HG02588 (cell line): Measurements from ENCODE around the gene TMEM41A.

ENCODE experiments used
- ATAC-seq: cut with Tn5 transposase; IDR thresholded peaks from one replicate; pipeline ENCODE4 v1.9.1; 2021; ENCODE audit warnings: mild to moderate bottlenecking, moderate library complexity; ENCODE audit not compliant: unreplicated experiment

The TMEM41A gene

DNA sequence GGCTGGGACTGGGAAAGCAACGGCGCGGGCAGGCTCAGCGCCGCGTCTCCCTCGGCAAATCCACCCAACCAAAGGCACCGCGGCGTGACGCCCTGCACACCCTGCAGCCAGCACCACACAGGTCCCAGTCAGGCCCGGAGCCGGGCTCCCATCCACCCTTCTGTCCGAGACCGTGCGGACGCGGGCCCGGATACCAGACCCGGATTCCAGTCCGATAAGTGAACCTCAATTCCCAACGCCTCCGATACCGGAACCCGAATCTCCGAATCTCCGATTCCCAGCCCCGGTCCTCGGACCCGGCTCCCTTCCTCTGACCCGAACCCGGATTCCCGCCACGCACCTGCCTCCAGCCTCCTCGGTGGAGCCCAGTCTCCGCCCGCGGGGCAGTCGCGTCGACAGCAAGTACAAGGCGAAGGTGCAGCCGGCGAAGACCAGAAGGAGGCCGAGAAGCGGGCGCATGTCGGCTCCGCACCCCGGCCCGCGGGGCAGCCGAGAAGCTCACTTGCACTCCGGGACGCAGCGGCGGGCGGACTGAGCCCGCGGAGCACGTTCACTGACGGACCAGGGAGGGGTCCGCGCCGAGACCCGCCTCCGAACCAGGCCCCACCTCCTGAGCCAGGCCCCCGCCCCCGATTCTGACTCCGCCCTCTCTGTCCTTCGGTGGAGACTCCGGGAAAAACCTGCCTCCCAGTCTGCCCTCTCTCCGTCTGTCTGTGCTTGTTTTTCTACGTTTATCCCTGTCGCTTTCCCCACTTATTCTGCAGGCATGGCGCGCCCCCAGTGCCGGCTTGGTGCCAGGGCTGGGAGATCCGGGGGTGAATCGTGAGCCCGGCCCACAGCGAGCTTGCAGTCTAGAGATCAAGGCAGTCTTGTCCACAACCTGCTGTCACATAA, at the start of gene TMEM41A:
Gene TMEM41A, minus strand, starts transcription at position 533 of the 894 bp plus-strand sequence. Its CDS starts 74 bp downstream, at position 459.
- peak; percentile 93 for ATAC-seq

DNA sequence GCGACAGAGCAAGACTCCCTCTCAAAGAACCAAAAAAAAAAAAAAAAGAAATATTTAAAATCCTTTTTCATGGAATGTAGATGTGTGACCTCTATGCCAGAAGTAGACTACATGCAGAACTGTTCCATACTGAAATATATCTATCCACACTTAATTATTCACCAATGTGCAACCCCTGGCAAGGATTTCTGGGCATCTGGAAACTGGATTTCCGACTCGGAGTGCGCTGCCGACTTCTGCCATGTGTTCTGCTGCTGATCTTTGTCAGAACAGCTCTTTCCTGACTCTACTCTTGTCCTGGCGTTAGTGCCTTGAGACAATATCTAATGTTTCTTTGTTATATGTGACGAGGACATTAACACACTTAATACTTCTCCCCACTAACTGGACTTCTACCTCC, 41.9 kb upstream of the TMEM41A start:
- no peak for ATAC-seq

DNA sequence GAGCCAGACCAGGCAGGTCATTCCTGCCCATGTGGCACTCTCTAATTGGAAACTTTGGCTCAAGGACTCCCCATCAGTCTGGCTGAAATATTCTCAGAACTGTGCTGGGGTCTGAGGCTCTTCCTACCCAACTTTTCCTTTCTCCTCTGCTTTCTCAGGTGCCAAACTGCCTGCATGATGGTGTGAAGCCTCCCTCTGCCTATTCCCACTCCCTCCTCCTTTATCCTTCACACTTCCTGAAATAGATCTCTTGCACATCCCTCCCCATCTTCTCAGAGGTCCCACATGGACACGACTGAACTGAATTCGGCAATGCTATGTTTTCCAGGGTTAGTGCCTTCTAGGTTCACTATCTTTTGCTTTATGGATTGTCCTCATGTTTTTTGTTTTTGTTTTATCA, 41.1 kb upstream of the TMEM41A start:
- ATAC-seq: no peak

DNA sequence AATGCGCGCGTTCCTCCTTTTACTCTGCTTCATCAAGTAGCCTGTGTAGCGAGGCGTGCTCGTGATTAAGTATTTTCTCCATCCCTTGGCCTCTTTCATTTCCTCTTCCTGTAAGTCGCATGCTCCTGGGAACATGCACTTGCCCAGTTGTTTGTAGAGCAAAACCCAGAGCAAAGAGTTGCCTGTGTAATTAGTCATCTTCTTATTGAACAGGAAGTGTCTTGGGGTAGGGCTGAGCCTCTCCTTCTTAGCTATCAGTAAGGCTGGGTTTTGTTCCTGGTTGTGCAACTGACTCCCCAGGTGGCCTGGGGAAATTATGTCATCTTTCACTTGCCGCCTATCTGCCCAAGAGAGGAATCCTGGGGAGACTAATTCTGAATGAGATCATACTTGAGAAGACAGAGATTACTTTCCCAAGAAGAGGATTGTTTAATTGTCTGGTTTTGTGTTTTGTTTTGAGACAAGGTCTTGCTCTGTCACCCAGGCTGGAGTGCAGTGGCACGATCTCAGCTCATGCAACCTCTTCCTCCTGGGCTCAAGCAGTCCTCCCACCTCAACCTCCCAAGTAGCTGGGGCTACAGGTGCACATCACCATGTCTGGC, 38.6 kb upstream of the TMEM41A start:
- ATAC-seq: peak; percentile 98

DNA sequence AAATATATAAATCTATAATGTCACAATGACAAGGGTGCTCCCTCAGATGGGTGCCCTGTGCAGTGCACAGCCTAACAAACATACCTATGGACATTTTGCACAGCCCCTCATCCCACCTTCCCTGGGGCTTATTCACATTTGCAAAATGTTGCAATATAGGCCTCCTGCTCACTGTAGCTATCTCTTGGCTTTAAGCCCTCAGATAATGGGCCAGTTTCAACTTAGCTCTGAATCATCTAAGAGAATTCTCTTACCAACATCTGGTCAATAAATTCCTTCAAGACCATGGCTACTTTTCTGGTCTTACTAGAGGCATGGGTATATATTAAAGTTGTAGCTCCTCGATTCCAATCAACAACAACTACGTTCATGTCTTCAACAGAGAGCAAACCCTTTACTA, 35.7 kb upstream of the TMEM41A start:
- ATAC-seq: no peak

DNA sequence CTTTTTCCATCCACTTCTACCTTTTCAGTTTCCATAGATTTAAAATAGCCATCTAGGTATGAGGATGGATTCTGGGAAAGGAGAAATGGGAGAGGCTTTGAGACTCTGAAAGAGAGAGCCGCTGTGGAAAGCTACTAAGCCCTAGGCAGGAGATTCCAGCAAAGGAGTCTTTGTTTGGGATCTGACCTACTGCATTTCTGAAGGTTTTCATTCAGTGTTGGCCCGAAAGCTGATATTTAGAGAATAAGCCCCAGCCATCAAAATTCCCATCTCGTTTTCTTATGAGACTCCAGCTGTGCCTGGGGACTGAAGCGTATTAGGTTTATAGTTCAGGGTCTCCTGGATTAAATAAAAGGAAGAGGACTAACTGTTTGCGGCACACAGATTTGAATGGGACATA, 34.1 kb upstream of the TMEM41A start:
- no peak for ATAC-seq

DNA sequence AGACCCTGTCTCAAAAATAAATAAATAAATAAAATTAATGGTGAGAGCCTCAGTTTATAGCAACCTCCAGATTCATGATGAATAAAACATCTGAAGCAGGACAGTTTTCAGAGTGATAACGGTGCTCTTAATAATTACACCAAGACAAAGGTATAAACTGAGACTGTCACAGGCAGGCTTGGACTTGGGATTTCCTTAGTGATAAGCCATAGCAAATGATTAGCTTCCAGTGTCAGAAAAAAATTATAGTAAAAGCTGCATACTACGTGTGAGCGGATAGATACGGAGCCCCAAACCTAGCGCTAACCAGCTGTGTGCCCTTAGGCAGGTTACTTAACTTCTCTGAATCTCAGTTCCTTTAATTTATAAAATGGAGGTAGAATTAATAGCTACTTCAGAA, 32.0 kb upstream of the TMEM41A start:
- no peak for ATAC-seq

- no peak for ATAC-seq
Observed at GRCh38 chr3:185528532-185528931, 29.7 kb upstream of the TMEM41A start.

DNA sequence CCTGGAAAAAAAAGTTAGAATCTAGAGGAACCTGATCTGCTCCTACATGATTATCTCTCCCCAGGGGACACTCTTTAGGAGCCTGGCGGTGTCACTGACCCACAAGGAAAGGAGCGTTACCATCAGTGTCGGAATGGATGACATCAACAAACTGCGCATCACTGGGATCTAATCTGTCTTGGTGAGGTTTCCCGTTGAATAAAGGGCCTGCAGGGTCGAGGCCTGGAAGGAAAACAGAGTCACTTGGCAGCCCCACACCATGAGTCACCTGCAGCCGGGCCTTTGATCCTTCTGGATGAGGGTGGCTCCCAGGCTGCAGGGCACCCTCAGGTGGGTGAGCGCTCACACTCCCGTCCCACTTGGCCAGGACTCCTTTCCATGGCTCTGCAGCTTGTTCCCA, 28.5 kb upstream of the TMEM41A start:
- ATAC-seq: no peak

DNA sequence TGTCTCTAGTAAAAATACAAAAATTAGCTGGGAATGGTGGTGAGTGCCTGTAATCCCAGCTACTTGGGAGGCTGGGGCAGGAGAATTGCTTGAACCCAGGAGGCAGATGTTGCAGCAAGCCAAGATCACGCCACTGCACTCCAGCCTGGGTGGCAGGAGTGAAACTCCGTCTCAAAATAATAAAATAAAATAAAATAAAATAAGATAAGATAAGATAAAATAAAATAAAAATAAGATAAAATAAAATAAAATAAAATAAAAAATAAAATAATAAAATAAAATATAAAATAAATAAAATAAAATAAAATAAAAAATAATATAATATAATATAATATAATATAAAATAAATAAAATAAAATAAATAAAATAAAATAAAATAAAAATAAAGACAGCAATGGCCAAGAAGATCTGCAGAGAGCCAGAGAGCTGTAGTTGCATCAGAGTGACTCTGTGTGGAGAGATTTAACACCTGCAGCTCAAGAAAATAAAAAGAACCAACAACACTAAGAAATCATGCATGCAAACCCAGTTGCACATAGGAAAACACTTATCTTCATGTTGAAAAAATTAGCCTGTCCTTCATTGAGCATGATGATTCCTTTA, 27.6 kb upstream of the TMEM41A start:
- no peak for ATAC-seq

- ATAC-seq: no peak
Observed at GRCh38 chr3:185521349-185522138, 22.7 kb upstream of the TMEM41A start.

DNA sequence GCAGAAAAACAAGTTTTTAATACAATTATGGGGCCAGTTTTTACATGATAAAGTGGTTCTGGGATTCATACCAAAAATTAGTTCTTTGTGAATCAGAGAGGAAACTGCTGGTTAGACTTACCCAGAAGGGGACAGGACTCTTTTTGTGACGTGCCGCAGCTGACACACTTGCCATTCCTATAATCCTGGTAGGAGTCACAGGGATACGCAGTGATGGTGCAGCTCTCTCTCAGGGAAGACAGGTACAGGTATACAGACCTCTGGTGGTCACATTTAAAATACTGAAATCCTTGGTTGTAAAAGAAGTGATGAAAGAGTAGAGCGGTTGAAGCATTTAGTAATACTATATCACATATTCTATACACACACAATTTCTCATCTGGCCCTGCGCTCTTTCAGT, 20.2 kb upstream of the TMEM41A start:
- ATAC-seq: no peak

- ATAC-seq: no peak
Observed at GRCh38 chr3:185517387-185518130, 18.7 kb upstream of the TMEM41A start.

DNA sequence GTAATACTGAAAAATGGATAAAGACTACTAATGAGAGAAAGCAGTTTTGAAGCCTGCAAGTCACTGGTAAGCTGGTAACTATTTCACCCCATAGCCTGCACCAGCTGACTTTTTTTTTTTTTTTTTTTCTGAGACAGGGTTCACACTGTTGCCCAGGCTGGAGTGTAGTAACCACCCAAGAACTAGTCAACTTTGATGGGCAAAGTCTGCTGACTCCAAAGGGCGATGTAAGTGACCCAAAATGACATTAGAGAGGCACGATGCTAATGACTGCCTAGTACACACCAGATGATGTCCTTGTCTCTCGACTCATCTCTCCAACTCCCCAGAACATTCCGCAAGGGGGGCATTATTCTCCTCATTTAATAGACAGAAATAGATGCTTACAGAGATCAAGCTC, 12.9 kb upstream of the TMEM41A start:
- ATAC-seq: no peak

- no peak for ATAC-seq
Observed at GRCh38 chr3:185508335-185508991, 9.6 kb upstream of the TMEM41A start.

GRCh38 chr3:185507883-185508282, 9.0 kb upstream of the TMEM41A start:
- ATAC-seq: no peak

GRCh38 chr3:185504636-185505035, 5.8 kb upstream of the TMEM41A start:
- no peak for ATAC-seq

GRCh38 chr3:185503521-185503920, 4.7 kb upstream of the TMEM41A start:
- no peak for ATAC-seq

DNA sequence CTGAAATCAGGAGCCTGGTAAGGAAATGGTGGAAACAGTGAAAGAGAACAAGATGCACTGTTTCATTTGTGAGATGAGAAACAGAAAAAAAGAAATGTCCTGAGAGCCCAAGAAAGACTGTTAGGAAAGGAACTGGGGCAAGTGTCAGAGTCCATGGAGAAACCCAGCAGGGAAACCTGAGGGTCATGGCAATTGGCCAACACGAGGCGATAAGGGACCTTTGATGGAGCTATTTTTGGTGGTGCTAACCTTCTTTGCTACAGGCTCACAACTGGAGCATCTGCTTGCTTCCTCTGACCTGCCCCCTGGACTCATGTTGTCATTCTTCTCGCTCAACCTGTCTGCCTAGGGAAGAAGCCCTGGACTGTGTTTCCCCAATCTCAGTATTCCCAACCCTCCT, 4.2 kb upstream of the TMEM41A start:
- ATAC-seq: no peak

GRCh38 chr3:185490241-185490640, 8.6 kb downstream of the TMEM41A start:
- ATAC-seq: no peak
